Breast epithelium (tissue), 4 donors: ENCODE results near the gene IFNL3. TPM values are rescaled to one million over a fixed set of nuclear protein-coding genes. Genes with fewer than 3 reads are reported as not detected.

ENCODE experiments used
- DNase-seq, 2 donors: peaks; one replicate each; pipeline ENCODE4 v3.0.0-alpha.2; 2019; ENCODE audit warnings: low spot score in 2 of 2
- H3K27ac ChIP-seq, 2 donors: fragments of 200-600 bp; sonication (generic) in 1 of 2; one replicate each; pipeline ENCODE4 v1.5.1; 2016 to 2019; ENCODE audit warnings: mild to moderate bottlenecking in 1 of 2
- H3K27me3 ChIP-seq, 2 donors: fragments of 200-600 bp; sonication (generic) in 1 of 2; one replicate each; pipeline versions ENCODE4 v1.5.1 to v1.6.0; 2017 to 2019; ENCODE audit warnings: control low read depth in 1 of 2, mild to moderate bottlenecking in 1 of 2
- H3K36me3 ChIP-seq: fragments of 200-600 bp; one replicate; pipeline ENCODE4 v1.5.1; 2019
- H3K4me1 ChIP-seq, 2 donors: fragments of 200-600 bp; sonication (generic); one replicate each; pipeline ENCODE4 v1.5.1; 2016 to 2019; ENCODE audit warnings: control low read depth in 1 of 2
- H3K4me3 ChIP-seq, 3 donors: fragments of 200-600 bp; sonication (generic); 1 replicate in 2 of 3; 2 replicates in 1 of 3; pipeline ENCODE4 v1.5.1; 2016 to 2019; ENCODE audit warnings: mild to moderate bottlenecking in 3 of 3, moderate library complexity in 2 of 3
- H3K9me3 ChIP-seq, 2 donors: fragments of 200-600 bp; sonication (generic) in 1 of 2; one replicate each; pipeline ENCODE4 v1.5.1; 2016 to 2019; ENCODE audit warnings: control low read depth in 1 of 2
- POLR2A ChIP-seq: fragments of 450-650 bp; IDR thresholded peaks from one replicate; pipeline ENCODE4 v1.6.1; 2016; ENCODE audit warnings: antibody characterized with exemption, mild to moderate bottlenecking, moderate library complexity
- POLR2AphosphoS5 ChIP-seq, 3 donors: sonication (generic); formaldehyde crosslinking; IDR thresholded peaks; one replicate each; pipeline ENCODE4 v1.6.1; 2017; ENCODE audit warnings: antibody characterized with exemption in 3 of 3
- intact Hi-C: fragments of 100-400 bp; cut with DNase I; formaldehyde crosslinking; loops from one replicate; pipeline ENCODE4 v1.15.1; 2023; ENCODE audit warnings: low total_unique reads
- total RNA-seq, 3 donors: library from RNA; depleted of rRNA; stranded (reverse); fragments of >200 nt; gene quantifications; one replicate each; pipeline ENCODE4 v1.1.0, GENCODE V29; 2016
- TF ChIP-seq, protein P1 (sequence below), 3 donors: fragments of 450-650 bp; IDR thresholded peaks; one replicate each; pipeline ENCODE4 v1.5.1; 2016 to 2017; ENCODE audit warnings: antibody characterized with exemption in 3 of 3, mild to moderate bottlenecking in 3 of 3, moderate library complexity in 3 of 3

The IFNL3 gene
- total RNA-seq, 3 donors from 2014 or later = not detected

DNA sequence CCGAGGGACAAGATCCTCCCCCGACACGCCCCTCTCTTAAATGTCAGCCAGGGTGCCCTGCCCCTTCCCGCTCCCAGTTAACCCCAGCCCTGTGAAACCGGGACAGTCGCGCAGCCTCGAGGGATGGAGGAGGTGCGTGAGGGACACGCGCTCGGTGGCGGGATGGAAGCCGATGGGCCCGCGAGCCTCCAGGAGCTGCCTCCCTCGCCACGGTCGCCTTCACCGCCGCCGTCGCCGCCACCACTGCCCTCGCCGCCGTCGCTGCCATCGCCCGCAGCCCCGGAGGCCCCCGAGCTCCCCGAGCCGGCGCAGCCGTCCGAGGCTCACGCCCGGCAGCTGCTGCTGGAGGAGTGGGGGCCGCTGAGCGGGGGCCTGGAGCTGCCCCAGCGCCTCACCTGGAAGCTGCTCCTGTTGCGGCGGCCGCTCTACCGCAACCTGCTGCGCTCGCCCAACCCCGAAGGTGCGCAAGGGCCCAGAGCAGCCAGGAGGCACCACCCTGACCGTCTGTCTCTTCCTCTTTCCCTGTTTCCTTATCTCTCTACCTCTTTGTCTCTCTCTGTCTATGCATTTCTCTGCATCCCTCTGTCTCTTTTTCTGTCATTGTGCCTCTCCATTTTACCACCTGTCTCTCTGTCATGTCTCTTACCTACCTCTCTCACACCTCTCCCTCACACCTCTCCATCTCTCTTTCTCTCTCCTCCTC is 47.8 kb downstream of the IFNL3 start, which contains the start of gene NCCRP1:
Gene NCCRP1 (plus strand): TSS at position 105 of the 703 bp plus-strand sequence. CDS start 19 bp downstream, at position 124.
- peaks cover 0 to 45% of the 10 kb centered on the region in 2 donors for H3K27me3 ChIP-seq
- TF ChIP-seq POLR2A (no peak), POLR2AphosphoS5 (IDR thresholded peaks at IDR 0.05) (no peak)
- TF ChIP-seq, protein P1, sequence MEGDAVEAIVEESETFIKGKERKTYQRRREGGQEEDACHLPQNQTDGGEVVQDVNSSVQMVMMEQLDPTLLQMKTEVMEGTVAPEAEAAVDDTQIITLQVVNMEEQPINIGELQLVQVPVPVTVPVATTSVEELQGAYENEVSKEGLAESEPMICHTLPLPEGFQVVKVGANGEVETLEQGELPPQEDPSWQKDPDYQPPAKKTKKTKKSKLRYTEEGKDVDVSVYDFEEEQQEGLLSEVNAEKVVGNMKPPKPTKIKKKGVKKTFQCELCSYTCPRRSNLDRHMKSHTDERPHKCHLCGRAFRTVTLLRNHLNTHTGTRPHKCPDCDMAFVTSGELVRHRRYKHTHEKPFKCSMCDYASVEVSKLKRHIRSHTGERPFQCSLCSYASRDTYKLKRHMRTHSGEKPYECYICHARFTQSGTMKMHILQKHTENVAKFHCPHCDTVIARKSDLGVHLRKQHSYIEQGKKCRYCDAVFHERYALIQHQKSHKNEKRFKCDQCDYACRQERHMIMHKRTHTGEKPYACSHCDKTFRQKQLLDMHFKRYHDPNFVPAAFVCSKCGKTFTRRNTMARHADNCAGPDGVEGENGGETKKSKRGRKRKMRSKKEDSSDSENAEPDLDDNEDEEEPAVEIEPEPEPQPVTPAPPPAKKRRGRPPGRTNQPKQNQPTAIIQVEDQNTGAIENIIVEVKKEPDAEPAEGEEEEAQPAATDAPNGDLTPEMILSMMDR (IDR thresholded peaks at IDR 0.05) = no peak
- no peaks in the 10 kb centered on the region for H3K4me1 ChIP-seq
- no peak within 1 kb of the TSS for H3K27ac ChIP-seq
- H3K36me3 ChIP-seq = no peaks in the 10 kb centered on the region
- peak within 1 kb of the TSS in 2 of 3 donors; percentile 33 to 50 for H3K4me3 ChIP-seq
- intact Hi-C loops = no loop called here
- no peak for DNase-seq
- H3K9me3 ChIP-seq = no peaks in the 10 kb centered on the region

DNA sequence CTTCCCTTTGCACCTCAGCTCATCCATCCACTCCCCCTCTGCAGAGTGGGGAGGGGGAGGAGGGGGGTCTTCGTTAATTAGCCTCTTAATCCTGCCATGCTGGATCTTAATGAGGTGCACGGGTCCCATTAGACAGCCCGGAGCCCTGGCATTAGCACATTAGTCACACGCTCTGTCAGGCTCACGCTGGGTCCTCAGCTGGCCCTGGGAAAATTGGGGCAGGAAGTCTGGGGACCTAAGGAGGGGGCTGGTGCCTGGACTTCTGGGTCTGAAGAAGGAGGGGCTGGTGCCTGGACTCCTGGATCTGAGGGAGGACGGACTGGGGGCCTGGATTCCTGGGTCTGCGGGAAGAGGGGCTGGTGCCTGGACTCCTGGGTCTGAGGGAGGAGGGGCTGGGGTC is 48.5 kb downstream of the IFNL3 start:
- H3K36me3 ChIP-seq = no peaks in the 10 kb centered on the region
- H3K27ac ChIP-seq = no peak overlapping the region
- no peak for TF ChIP-seq POLR2A
- TF ChIP-seq POLR2AphosphoS5 (IDR thresholded peaks at IDR 0.05) = no peak
- TF ChIP-seq, protein P1 (IDR thresholded peaks at IDR 0.05) = no peak
- no peaks in the 10 kb centered on the region for H3K4me1 ChIP-seq
- H3K27me3 ChIP-seq = peaks cover 0 to 38% of the 10 kb centered on the region in 2 donors
- intact Hi-C loops = no loop called here
- DNase-seq = no peak
- no peak overlapping the region for H3K4me3 ChIP-seq
- no peaks in the 10 kb centered on the region for H3K9me3 ChIP-seq

DNA sequence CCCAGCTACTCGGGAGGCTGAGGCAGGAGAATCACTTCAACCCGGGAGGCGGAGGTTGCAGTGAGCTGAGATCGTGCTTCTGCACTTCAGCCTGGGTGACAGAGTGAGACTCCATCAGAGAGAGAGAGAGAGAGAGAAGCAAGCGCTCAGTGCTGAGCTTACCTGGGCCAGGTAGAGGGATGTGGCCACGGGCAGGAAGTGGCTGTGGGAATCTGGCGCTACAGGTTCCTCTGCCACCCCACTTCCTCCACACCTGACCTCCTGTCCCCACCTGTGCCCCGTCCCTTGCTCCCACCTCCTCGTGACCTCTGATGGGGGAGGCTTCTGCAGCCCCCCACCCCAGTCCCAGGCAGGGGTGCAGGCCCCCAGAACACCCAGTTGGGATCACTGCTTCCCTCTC is 49.1 kb downstream of the IFNL3 start:
- H3K27ac ChIP-seq = no peak overlapping the region
- no peak overlapping the region for H3K4me3 ChIP-seq
- peaks cover 0 to 38% of the 10 kb centered on the region in 2 donors for H3K27me3 ChIP-seq
- DNase-seq = no peak
- intact Hi-C loops = no loop called here
- no peaks in the 10 kb centered on the region for H3K36me3 ChIP-seq
- H3K4me1 ChIP-seq = no peaks in the 10 kb centered on the region
- TF ChIP-seq POLR2A = no peak
- no peak for TF ChIP-seq POLR2AphosphoS5 (IDR thresholded peaks at IDR 0.05)
- TF ChIP-seq, protein P1 (IDR thresholded peaks at IDR 0.05) = no peak
- no peaks in the 10 kb centered on the region for H3K9me3 ChIP-seq

DNA sequence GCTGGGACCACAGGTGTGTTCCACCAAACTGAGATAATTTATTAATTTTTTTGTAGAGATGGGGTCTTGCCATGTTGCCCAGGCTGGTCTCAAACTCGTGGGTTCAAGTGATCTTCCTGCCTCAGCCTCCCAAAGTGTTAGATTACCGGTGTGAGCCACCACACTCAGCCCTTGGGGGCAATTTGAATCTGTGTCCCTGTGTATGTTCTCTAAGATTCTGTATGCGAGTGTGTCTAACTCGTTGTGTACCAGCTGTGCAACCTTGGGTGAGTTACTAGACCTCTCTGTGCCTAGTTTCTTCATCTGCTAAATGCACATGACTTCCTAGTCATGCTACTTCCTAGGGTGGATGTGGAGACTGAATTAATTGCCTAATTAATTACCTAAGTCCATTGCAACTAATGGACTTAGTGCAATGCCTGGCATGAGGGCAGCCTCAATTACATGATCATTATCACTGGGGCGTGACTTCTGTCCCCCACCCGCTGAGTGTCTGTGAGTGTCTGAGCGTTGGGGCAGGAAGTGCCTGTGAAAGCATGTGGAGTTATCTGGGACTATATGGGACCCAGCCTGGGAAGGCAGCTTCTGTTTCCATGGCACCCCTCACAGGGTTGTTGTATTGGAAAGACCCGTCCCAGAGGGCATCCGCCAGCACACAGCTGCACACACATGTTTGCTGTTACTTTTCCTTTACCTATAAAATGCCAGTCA is 49.8 kb downstream of the IFNL3 start:
- H3K4me1 ChIP-seq = no peaks in the 10 kb centered on the region
- no peak overlapping the region for H3K27ac ChIP-seq
- no peak overlapping the region for H3K4me3 ChIP-seq
- H3K36me3 ChIP-seq = no peaks in the 10 kb centered on the region
- H3K9me3 ChIP-seq = no peaks in the 10 kb centered on the region
- TF ChIP-seq, protein P1 (IDR thresholded peaks at IDR 0.05) = no peak
- TF ChIP-seq POLR2A (no peak), POLR2AphosphoS5 (IDR thresholded peaks at IDR 0.05) (no peak)
- peaks cover 0 to 32% of the 10 kb centered on the region in 2 donors for H3K27me3 ChIP-seq
- DNase-seq = no peak
- intact Hi-C loops = no loop called here

DNA sequence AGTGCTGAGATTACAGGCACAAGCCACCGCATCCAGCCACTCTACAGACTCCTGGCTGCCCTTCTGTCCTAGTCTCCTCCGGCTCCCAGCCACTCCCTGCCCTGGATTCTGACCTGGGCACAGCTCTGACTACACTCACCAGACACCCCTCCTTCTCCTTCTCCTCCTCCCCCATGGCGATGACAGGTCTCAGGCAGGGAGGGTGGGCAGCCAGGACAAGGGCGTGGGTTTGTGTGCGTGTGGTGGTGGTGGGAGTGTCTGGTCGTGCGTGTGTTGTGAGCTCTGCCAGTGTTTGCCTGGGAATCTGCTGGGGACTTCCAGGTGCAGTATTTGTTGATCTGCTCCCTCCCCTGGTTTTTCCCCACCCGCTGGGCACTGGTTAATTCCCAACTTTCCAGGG is 51.0 kb downstream of the IFNL3 start:
- Histone ChIP-seq H3K4me3 (no peak overlapping the region), H3K9me3 (no peaks in the 10 kb centered on the region), H3K4me1 (no peaks in the 10 kb centered on the region), H3K27ac (no peak overlapping the region), H3K27me3 (peaks cover 0 to 25% of the 10 kb centered on the region in 2 donors), H3K36me3 (no peaks in the 10 kb centered on the region)
- intact Hi-C loops = no loop called here
- TF ChIP-seq POLR2A (no peak), POLR2AphosphoS5 (IDR thresholded peaks at IDR 0.05) (no peak)
- TF ChIP-seq, protein P1 (IDR thresholded peaks at IDR 0.05) = no peak
- DNase-seq = no peak
